ENCODE measurements around the gene MRTO4.

GRCh38 chr1:19204446-19205266 lies 46.9 kb upstream of the MRTO4 start:
- TF ChIP-seq POLR2A (IDR thresholded peaks at IDR 0.05; ENCODE audit: low read length) (no peak), GATA1 (IDR thresholded peaks at IDR 0.05; ENCODE audit: low read depth, low read length) (no peak)
